HepG2 (cell line): ENCODE measurements around the gene SUOX. TPM values are rescaled to one million over a fixed set of nuclear protein-coding genes. Genes with fewer than 3 reads are reported as not detected.

Source experiments
- ATF1 ChIP-seq: IDR thresholded peaks from 2 replicates; pipeline ENCODE4 v1.6.1; 2016; ENCODE audit warnings: mild to moderate bottlenecking, control low read depth
- CHD2 ChIP-seq: IDR thresholded peaks from 2 replicates; pipeline ENCODE4 v1.6.1; 2011; ENCODE audit warnings: low read depth, low read length, improper control_type of control experiment
- FOXK1 ChIP-seq: sonication (generic); formaldehyde crosslinking; IDR thresholded peaks from 2 replicates; pipeline ENCODE4 v1.4.0; 2020; ENCODE audit warnings: low read depth, missing genetic modification reagents, borderline replicate concordance
- GTF3A ChIP-seq: sonication (generic); formaldehyde crosslinking; conservative IDR thresholded peaks from 2 replicates; pipeline ENCODE4 v1.4.0; 2020; ENCODE audit warnings: mild to moderate bottlenecking, missing genetic modification reagents
- IRX3 ChIP-seq: sonication (generic); formaldehyde crosslinking; IDR thresholded peaks from 2 replicates; pipeline ENCODE4 v1.8.1; 2023; ENCODE audit warnings: mild to moderate bottlenecking, low read depth, missing genetic modification reagents, borderline replicate concordance
- NRL ChIP-seq: sonication (generic); formaldehyde crosslinking; IDR thresholded peaks from 2 replicates; pipeline ENCODE4 v1.5.0; 2020; ENCODE audit warnings: missing genetic modification reagents, mild to moderate bottlenecking, moderate library complexity, borderline replicate concordance
- PHF20 ChIP-seq: sonication (generic); formaldehyde crosslinking; IDR thresholded peaks from 2 replicates; pipeline ENCODE4 v1.5.0; 2020; ENCODE audit warnings: mild to moderate bottlenecking, missing genetic modification reagents
- SKI ChIP-seq: fragments of 450-650 bp; IDR thresholded peaks from one replicate; pipeline ENCODE4 v1.6.1; 2018; ENCODE audit warnings: mild to moderate bottlenecking; ENCODE audit not compliant: partially characterized antibody
- ZBTB3 ChIP-seq: sonication (generic); formaldehyde crosslinking; IDR thresholded peaks from 2 replicates; pipeline ENCODE4 v1.4.0; 2020; ENCODE audit warnings: low read depth, mild to moderate bottlenecking, moderate library complexity, missing genetic modification reagents, borderline replicate concordance
- ZC3H4 ChIP-seq: sonication (generic); formaldehyde crosslinking; IDR thresholded peaks from 2 replicates; pipeline ENCODE4 v1.4.0; 2020; ENCODE audit warnings: missing genetic modification reagents, borderline replicate concordance
- ZNF138 ChIP-seq: sonication (generic); formaldehyde crosslinking; IDR thresholded peaks from 2 replicates; pipeline ENCODE4 v1.5.0; 2020; ENCODE audit warnings: mild to moderate bottlenecking, low read depth, missing genetic modification reagents
- ZNF235 ChIP-seq: sonication (generic); formaldehyde crosslinking; IDR thresholded peaks from 2 replicates; pipeline ENCODE4 v1.8.1; 2023; ENCODE audit warnings: mild to moderate bottlenecking, missing genetic modification reagents, borderline replicate concordance
- polyA plus RNA-seq, 8 experiments: library from polyadenylated mRNA; depleted of rRNA in 3 of 8; stranded (reverse) in 7 of 8; unstranded in 1 of 8; fragments of >200 nt; fragmentation: Illumina TruSeq in 4 of 8; extraction: Trizol in 4 of 8; gene quantifications; 2 replicates each; pipeline versions ENCODE4 v1.2.1 to v1.2.3, GENCODE V29; 2011 to 2016; ENCODE audit warnings: low read depth in 4 of 8, missing spikeins in 1 of 8, mixed read lengths in 1 of 8; ENCODE audit not compliant: insufficient read depth in 1 of 8
- total RNA-seq, 5 experiments: library from RNA; depleted of rRNA; stranded (reverse); fragments of >200 nt; fragmentation: Illumina TruSeq; extraction: Trizol; gene quantifications; 2 replicates each; pipeline ENCODE4 v1.2.3, GENCODE V29; 2016; ENCODE audit warnings: low read depth in 1 of 5
- TF ChIP-seq, protein P1 (sequence below): sonication (generic); formaldehyde crosslinking; IDR thresholded peaks from 2 replicates; pipeline ENCODE4 v1.8.0; 2022; ENCODE audit warnings: missing genetic modification reagents, mild to moderate bottlenecking, borderline replicate concordance
- TF ChIP-seq, protein P2 (sequence below): IDR thresholded peaks from 2 replicates; pipeline ENCODE4 v1.6.1; 2016; ENCODE audit warnings: missing compliant biosample characterization, missing genetic modification reagents, borderline replicate concordance
- TF ChIP-seq, protein P3 (sequence below): sonication (generic); formaldehyde crosslinking; IDR thresholded peaks from 2 replicates; pipeline ENCODE4 v1.9.0; 2021; ENCODE audit warnings: missing genetic modification reagents, mild to moderate bottlenecking, borderline replicate concordance
- TF ChIP-seq, protein P4 (sequence below): sonication (generic); formaldehyde crosslinking; IDR thresholded peaks from 2 replicates; pipeline ENCODE4 v1.4.0; 2020; ENCODE audit warnings: missing genetic modification reagents, mild to moderate bottlenecking, borderline replicate concordance
- TF ChIP-seq, protein P5 (sequence below): sonication (generic); formaldehyde crosslinking; IDR thresholded peaks from 2 replicates; pipeline ENCODE4 v1.5.1; 2020; ENCODE audit warnings: mild to moderate bottlenecking, moderate library complexity, missing genetic modification reagents
- TF ChIP-seq, protein P6 (sequence below): sonication (generic); formaldehyde crosslinking; IDR thresholded peaks from 2 replicates; pipeline ENCODE4 v1.8.1; 2023; ENCODE audit warnings: missing genetic modification reagents, inconsistent platforms, borderline replicate concordance

SUOX gene
- total and polyA plus RNA-seq, 2 of the 13 experiments (the other 11 are each of a cell fraction or from before 2014, with no cell fraction given) = 23.9 to 25.9 TPM

DNA sequence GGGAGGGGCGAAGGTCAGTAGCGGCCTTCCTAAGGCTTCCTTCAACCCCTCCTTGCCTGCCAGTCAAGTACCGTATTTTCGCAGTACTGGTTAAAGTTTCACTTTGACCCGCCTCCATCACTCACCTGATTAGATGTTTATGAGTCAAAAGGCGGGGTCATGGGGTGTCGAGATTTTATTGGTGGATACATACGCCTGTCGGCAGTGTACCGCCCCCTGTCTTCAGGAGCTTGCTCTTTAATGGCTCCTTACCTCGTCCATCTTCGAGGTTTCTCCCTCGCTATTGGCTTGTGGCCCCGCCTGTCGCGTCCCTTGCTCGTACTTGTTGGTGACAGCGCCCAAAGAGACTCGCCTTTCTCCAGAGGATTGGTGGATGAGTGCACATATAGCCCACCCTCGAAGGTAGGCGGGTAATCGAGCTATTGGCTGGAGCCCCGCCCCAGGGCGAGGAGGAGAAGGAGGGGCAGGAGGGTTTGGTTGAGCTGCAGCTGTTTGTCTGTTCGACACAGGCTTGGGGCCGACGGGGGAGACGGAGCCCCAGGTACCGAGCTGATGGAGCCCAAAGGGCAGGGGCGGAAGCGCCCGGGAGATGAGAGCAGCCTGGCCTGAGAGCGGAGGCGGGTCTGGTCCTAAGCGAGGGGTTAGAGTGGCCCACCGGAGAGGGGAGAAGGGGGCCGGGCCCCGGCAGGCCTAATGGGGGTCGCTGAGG, 23.3 kb upstream of the SUOX start, which contains the start of gene RAB5B (continued):
- TF ChIP-seq, protein P1, sequence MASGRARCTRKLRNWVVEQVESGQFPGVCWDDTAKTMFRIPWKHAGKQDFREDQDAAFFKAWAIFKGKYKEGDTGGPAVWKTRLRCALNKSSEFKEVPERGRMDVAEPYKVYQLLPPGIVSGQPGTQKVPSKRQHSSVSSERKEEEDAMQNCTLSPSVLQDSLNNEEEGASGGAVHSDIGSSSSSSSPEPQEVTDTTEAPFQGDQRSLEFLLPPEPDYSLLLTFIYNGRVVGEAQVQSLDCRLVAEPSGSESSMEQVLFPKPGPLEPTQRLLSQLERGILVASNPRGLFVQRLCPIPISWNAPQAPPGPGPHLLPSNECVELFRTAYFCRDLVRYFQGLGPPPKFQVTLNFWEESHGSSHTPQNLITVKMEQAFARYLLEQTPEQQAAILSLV (CRISPR knock-in tag) = peak; percentile 61; the same call in 1 of the 2 replicates
- no peak; the same call in 1 of the 2 replicates for TF ChIP-seq GTF3A
- TF ChIP-seq, protein P2, sequence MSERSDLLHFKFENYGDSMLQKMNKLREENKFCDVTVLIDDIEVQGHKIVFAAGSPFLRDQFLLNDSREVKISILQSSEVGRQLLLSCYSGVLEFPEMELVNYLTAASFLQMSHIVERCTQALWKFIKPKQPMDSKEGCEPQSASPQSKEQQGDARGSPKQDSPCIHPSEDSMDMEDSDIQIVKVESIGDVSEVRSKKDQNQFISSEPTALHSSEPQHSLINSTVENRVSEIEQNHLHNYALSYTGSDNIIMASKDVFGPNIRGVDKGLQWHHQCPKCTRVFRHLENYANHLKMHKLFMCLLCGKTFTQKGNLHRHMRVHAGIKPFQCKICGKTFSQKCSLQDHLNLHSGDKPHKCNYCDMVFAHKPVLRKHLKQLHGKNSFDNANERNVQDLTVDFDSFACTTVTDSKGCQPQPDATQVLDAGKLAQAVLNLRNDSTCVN (CRISPR knock-in tag) = peak; percentile 80; the same call in 1 of the 2 replicates
- TF ChIP-seq SKI = no peak
- TF ChIP-seq, protein P3, sequence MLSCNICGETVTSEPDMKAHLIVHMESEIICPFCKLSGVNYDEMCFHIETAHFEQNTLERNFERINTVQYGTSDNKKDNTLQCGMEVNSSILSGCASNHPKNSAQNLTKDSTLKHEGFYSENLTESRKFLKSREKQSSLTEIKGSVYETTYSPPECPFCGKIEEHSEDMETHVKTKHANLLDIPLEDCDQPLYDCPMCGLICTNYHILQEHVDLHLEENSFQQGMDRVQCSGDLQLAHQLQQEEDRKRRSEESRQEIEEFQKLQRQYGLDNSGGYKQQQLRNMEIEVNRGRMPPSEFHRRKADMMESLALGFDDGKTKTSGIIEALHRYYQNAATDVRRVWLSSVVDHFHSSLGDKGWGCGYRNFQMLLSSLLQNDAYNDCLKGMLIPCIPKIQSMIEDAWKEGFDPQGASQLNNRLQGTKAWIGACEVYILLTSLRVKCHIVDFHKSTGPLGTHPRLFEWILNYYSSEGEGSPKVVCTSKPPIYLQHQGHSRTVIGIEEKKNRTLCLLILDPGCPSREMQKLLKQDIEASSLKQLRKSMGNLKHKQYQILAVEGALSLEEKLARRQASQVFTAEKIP (CRISPR knock-in tag) = no peak
- TF ChIP-seq IRX3 (CRISPR knock-in tag) = no peak; the same call in 1 of the 2 replicates
- TF ChIP-seq, protein P4, sequence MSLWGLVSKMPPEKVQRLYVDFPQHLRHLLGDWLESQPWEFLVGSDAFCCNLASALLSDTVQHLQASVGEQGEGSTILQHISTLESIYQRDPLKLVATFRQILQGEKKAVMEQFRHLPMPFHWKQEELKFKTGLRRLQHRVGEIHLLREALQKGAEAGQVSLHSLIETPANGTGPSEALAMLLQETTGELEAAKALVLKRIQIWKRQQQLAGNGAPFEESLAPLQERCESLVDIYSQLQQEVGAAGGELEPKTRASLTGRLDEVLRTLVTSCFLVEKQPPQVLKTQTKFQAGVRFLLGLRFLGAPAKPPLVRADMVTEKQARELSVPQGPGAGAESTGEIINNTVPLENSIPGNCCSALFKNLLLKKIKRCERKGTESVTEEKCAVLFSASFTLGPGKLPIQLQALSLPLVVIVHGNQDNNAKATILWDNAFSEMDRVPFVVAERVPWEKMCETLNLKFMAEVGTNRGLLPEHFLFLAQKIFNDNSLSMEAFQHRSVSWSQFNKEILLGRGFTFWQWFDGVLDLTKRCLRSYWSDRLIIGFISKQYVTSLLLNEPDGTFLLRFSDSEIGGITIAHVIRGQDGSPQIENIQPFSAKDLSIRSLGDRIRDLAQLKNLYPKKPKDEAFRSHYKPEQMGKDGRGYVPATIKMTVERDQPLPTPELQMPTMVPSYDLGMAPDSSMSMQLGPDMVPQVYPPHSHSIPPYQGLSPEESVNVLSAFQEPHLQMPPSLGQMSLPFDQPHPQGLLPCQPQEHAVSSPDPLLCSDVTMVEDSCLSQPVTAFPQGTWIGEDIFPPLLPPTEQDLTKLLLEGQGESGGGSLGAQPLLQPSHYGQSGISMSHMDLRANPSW (CRISPR knock-in tag) = no peak
- TF ChIP-seq ZNF138 (CRISPR knock-in tag) = no peak
- peak; percentile 83 for TF ChIP-seq PHF20 (CRISPR knock-in tag)
- peak; percentile 88 for TF ChIP-seq FOXK1 (CRISPR knock-in tag)
- TF ChIP-seq NRL (CRISPR knock-in tag) = peak; percentile 85; the same call in 1 of the 2 replicates
- TF ChIP-seq, protein P5, sequence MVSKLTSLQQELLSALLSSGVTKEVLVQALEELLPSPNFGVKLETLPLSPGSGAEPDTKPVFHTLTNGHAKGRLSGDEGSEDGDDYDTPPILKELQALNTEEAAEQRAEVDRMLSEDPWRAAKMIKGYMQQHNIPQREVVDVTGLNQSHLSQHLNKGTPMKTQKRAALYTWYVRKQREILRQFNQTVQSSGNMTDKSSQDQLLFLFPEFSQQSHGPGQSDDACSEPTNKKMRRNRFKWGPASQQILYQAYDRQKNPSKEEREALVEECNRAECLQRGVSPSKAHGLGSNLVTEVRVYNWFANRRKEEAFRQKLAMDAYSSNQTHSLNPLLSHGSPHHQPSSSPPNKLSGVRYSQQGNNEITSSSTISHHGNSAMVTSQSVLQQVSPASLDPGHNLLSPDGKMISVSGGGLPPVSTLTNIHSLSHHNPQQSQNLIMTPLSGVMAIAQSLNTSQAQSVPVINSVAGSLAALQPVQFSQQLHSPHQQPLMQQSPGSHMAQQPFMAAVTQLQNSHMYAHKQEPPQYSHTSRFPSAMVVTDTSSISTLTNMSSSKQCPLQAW (CRISPR knock-in tag) = peak; percentile 91; the same call in 1 of the 2 replicates
- peak; percentile 97 for TF ChIP-seq ATF1 (CRISPR knock-in tag)
- no peak for TF ChIP-seq ZC3H4 (CRISPR knock-in tag)
- TF ChIP-seq, protein P6, sequence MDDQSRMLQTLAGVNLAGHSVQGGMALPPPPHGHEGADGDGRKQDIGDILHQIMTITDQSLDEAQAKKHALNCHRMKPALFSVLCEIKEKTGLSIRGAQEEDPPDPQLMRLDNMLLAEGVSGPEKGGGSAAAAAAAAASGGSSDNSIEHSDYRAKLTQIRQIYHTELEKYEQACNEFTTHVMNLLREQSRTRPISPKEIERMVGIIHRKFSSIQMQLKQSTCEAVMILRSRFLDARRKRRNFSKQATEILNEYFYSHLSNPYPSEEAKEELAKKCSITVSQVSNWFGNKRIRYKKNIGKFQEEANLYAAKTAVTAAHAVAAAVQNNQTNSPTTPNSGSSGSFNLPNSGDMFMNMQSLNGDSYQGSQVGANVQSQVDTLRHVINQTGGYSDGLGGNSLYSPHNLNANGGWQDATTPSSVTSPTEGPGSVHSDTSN (CRISPR knock-in tag) = peak; percentile 97; the same call in 1 of the 2 replicates
- peak; percentile 83 for TF ChIP-seq CHD2
- TF ChIP-seq ZBTB3 = peak; percentile 72; the same call in 1 of the 2 replicates
- no peak for TF ChIP-seq ZNF235 (CRISPR knock-in tag)
